Activated CD8-positive, alpha-beta memory T cell treated with anti-CD3 and anti-CD28 coated beads, Interleukin-2, amount 50 U/mL, for 1 hour (primary cell): Measurements from ENCODE around the gene PES1.
"Not testable (repeated sequence)": the region's sequence is repeated elsewhere in the genome, so short reads cannot be mapped to it uniquely, and the experiment has no call there.

Experiments used
- DNase-seq: peaks from one replicate; pipeline ENCODE4 v3.0.0-alpha.2; 2020; ENCODE audit errors: extremely low read depth

Gene PES1

DNA sequence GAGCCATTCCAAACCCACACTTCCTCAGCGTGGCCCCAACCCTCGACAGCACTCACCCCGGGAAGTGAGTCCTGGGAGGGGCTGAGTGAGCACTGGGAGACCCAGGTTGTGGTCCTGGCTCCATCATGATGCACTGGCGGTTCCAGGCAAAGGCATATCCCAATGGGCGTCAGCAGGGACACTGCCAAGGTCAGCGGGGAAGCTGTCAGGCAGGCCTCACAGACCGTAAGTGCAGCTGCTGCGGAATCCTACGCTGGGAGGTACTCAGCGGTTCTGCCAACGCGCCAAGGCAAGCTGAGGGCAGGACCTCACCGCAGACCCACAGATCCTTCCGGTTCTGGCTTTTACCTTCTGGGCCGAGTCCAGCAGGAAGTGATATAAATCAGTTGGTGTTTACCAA, 15.9 kb downstream of the PES1 start:
- DNase-seq: no peak

DNA sequence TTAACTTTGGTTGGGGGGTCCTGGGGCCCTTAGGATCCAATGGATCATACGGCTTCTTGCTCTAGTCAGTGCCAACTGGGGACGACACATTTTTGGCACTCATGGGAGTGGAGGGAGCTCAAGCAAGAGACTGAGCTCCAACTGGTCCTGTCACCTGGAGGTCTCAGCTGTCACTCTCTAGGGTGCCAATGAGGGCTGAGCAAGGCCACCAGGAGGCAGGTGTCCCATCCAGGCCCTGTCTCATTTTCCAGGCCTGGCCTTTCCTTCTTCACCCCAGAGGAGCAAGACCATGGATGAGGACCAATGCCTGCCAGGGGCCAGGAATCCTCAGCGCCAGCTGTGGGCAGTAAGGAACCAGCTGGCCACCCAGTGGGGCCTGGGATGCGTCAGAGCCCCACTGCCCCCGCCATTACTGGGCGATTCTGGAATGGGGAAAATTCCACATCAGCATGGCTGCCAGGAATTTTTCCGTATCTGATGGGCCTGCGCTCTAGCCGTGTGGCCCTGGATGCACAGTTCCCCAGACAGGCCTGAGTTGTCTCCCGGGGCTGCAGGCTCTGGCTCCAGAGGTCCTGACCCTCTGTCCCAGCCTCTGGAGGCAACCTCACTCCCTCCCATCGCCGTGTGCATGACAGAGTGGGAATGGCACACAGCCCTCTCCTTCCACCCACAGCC, 16.6 kb downstream of the PES1 start:
- no peak for DNase-seq

DNA sequence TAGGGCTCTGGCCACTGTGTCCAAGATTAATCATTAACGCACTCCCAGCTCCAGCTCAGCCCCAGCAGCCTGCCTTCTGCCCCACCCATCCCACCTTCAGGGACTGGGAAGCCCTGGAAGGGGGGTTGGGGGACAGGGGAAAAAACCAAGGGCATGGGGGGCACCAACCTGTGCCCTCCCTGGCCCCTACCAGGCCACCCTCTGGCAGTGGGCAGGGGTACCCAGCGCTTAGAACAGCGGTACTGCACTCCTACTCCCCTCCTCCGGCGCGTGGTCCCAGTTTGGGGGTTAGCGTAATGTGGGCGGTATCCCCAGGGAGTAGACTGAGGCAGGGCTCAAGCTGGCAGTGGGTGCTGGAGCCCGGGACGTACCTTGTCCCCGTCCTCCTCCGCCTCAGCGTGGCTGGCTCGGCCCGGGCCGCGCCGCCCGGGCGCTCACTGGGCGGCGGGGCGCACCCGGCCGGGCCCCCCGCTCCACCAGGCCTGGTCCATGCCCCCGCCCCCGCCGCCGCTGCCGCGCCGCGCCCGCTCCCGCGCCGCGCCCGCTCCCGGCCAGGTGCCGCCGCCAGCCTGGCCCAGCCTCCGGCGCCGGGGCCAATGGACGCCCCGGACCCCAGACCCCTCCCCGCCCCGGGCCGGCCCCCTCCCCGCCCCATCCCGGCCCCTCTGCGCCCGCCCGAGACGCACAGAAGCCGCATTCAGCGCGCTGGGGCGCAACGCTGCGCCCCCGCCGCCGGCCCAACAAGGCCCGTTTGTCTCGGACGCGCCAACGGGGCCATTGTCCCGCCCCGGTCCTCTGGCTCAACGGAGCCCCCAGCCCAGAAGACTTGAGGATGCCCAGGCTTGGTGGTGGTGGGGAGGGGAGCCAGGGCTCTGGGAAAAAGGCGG, 17.4 kb downstream of the PES1 start, which contains the start of gene GAL3ST1:
GAL3ST1 (minus strand) TSS at position 571 of the 887 bp plus-strand sequence. CDS start 17,273 bp downstream, outside the sequence.
- no peak for DNase-seq

DNA sequence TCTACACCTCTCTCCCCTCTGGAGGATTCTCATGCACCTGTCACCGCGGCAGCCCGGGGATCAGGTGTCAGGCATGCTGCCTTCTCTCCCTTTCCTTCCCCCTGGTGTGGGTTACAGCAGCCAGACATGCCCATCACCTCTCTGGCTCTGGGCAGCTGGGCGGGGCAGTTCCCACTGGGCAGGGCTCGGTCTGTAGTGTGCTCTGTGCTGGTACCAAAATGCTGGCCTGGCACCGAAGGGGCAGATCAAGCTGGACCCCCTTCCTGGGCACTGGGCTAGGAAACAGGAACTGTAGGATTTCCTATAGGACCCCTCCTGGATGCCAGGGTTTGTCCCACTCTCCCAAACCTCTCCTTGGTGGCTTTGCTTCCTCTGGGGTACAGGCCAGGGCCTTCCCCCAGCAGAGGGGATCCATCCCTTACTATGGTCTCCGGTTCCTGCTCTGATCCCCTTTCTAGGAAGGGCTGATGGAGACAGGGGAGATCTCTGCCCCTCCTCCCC, 18.1 kb downstream of the PES1 start:
- no peak for DNase-seq

DNA sequence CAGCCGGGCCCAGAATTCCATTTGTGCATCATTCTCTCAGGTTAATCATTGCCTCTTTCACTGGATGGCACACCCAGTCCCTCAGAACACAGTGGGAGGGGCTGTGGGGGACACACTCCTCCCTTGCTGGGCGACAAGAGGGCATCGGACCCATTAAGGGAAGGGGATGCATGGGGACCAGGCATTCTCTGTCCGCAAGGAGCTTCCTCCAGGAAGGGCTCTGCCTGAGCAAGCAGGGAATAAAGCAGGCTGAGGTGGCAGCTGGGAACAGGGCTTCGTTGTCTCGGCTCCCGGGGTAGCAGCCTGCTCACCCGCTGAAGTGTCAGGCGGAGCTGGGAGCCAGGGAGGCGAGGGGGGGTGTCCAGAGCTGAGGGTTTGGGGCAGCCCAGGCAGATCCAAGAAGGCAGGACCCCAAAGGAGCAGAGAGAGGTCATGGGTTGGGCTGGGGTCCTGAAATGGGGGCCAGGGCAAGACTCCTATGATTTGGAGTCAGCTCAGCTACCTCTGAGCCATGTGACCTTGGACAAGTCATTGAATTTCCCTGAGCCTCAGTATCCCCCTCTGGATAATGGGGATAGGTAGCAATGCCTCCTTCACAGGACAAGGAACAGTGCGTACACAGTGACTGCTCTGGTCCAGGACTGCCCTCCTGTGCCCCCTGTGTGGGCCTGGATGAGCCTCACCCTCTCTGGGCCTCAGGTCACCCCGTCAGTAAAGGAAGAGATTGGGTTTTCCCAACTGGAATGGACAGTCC, 18.7 kb downstream of the PES1 start:
- no peak for DNase-seq

DNA sequence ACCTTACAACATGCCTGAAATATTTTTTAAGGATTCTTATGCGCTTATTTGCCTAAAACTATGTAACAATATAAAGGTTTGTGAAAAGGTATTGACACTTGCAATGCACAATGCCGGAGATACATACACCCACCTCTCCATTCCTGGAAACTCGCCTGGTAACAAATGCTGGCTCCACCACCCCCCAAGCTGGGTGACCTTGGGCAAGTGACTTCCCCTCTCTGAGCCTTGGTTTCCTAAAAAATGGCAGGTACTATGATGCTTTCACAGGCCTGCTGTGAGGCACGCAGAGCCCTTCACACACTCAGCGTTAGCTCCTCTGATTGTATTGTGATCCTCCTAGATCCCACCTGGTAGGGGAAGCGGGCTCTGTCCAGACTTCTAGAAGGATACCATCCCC, 19.5 kb downstream of the PES1 start:
- DNase-seq: no peak

DNA sequence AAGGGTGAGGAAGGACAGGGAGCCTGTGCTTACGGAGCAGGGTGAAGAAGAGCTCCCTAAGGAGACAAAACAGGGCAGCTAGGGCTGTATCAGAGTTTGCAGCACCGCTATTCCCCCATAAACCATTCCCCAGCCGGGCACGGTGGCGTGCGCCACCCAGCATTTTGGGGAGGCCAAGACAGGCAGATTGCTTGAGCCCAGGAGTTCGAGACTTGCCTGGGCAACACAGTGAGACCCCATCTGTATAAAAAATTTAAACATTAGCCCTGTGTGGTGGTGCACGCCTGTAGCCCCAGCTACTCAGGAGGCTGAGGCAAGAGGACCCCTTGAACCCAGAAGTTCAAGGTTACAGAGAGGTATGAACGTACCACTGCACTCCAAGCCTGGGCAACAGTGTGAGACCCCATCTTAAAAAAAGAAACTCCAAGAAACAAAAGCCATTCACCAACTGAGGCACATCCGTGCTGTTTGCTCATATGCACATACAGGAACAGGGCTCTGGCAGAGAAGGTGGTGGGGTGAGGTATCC, 22.0 kb downstream of the PES1 start:
- DNase-seq: no peak

DNA sequence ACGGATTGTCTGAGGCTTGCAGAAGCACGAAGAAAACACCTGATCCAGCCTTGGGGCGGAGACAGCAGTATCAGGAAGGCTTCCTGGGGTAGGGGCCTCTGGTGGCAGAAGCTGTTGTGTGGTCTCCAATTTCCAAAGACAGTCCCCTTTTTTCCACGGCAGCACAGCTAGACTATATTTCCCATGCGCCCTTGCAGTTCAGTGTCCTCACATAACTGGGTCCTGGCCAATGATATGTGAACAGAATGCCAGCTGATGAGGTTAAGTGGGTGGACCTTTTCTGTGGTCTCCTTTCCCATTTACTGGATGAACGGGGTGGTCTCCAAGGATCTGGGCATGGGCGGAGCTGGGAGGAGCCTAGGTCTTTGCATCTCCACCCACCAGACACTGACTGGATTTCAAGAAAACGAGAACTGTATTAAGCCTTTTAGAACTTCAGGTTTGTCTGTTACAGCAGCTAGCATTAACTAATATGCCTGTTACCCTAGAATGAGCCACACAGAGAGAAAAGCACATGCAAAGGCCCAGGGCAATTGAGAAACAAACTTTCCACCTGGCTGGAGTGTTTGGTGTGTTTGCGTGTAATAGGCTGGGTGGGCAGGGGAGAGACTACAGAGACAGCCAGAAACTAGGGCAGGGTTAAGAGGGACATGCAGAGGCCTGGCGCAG, 23.4 kb downstream of the PES1 start:
- no peak for DNase-seq

DNA sequence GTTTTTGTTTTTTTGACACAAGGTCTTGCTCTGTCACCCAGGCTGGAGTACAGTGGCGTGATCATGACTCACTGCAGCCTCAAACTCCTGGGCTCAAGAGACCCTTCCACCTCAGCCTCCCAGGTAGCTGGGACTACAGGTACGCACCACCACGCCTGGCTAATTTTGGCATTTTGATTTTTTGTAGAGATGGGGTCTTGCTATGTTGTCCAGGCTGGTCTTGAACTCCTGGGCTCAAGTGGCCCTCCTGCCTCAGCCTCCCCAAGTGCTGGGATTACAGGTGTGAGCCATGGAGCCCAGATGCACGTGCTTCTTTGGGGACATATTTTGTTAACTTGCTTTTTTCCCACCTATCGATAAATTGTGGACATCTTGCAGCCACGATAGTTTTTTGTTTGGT, 24.4 kb downstream of the PES1 start:
- not testable (repeated sequence) for DNase-seq

DNA sequence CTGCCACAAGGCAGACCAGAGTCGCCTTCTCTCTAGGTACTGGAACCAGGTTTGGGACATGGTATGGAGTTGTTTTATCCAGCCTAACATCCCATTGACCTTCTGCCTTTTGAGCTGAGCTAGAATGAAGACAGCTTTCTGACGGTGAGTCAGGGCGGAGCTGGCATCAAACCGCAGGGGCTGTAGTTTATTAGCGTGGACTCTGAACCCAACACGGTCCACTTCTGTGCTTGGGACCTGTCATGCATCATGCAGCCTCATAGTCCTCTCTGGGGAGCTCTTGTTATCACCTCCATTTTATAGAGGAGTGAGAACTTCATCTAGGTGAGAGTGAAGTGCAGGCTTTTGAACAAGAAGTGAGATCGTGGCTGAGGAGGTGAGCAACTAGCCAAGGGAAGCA, 25.6 kb downstream of the PES1 start:
- DNase-seq: no peak

DNA sequence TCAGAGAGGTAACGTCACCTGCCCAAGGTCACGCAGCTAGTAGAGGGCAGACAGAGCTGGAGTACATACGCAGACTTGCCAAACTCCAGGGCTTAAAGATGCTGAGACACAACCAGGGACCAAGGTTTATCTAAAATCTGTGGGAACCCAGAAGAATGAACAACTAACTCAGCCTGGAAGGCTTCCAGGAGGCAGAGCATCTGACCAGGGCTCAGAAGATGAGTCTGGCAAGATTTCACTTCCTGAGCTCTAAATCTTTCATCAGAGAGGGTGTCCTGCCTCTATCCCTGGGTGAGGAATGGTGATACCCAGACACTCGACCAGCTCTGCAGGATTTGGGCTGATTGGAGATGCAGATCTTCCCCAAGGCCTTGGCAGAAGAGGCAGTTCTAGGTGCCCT, 26.4 kb downstream of the PES1 start:
- DNase-seq: no peak

DNA sequence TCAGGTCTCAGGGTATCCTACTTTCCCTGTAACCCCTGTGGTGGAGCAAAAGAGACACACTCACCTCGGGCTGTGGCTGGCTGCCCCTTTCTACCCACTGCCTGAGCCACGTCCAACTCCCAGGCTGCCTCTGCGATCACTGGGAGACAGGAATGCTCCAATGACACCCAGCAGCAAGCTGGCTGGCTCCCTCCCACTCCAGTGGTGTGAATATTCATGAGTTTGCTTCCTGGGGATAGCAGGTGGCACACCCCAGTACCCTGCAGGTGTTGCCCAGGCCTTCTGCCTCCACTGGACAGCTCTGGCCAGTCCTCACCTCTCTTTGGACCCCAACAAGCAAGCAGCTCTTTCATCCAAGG, 27.0 kb downstream of the PES1 start:
- DNase-seq: no peak

DNA sequence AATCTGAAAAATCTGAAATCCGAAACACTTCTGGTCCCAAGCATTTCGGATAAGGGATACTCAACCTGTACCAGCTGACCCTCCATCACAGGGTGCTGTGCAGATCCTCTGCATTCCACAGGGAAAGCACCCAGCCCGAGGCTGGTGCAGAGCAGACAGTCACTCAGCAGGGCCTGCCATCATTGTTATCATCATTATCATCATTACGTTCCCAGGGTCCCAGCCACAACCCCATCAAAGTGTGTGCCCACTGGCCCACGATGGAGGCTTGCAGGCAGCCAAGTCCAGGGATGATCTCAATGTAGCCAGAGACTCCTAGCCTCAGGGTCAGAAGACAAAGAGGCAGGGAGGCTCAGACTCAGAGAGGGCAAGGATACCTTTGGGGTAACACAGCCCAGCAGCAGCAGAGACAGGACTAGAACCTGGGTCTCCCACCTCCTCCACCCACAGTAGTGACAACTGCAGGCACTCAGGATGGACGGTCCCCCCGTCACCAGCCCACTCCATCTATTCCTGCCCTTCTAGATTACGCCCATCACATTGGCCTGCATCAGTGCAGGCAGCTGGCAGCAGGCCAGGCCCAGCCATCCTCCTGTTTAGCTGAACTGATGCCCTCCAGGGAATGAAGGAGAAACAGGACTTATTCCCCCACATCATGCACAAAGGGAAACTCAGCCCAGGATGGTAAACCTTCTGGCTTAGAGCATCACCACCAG, 27.5 kb downstream of the PES1 start:
- no peak for DNase-seq

DNA sequence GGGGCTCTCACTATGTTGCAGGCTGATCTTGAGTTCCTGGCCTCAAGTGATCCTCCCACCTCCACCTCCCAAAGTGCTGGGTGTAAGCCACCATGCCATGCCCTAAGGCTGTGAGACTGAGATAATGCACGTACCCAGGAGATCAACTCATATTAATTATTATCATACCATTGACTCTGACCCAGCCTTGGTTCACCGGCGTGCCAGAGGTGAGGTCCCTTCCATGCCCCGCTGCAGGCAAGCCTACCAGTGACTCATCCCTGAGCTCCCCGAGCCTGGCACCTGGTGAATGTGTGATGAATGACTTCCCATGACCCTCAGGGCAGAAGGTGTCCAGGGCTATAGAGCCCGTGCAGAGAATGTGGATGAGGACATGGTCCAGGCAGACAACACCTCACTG, 29.3 kb downstream of the PES1 start:
- DNase-seq: no peak

DNA sequence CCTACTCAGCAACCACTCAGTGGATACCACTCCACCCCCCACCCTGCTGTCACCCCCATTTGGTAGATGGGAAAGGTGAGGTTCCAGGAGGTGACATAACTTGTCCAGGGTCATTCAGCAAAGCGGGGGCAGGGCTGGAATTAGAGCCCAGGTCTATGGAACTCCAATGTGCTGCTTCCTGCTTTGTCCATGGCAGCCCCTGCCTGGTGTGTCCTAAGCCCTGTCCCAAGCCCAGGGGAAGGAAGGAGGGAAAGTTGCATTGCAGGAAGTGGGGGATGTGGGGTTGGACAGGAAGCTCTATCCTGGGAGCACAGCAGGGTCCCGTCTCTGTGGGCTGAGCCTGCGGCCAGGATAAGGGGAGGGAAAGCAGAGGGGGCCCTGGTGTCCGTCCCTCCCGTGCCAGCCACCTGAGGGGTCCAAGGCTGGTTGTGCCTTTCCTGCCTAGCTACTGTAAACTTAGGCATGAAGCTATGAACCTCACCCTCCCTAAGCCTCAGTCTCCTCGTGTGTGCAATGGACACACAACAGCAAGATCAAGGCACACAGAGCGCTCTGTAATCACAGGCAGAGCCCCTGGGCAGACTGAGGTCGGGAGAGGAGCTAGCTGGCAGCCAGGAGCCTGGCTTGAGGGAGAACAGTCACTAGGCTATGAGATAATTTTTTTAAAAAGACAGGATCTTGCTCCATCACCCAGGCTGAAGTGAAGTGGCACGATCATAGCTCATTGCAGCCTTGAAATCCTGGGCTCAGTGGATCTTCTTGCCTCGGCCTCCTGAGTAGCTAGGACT, 30.1 kb downstream of the PES1 start:
- DNase-seq: no peak

DNA sequence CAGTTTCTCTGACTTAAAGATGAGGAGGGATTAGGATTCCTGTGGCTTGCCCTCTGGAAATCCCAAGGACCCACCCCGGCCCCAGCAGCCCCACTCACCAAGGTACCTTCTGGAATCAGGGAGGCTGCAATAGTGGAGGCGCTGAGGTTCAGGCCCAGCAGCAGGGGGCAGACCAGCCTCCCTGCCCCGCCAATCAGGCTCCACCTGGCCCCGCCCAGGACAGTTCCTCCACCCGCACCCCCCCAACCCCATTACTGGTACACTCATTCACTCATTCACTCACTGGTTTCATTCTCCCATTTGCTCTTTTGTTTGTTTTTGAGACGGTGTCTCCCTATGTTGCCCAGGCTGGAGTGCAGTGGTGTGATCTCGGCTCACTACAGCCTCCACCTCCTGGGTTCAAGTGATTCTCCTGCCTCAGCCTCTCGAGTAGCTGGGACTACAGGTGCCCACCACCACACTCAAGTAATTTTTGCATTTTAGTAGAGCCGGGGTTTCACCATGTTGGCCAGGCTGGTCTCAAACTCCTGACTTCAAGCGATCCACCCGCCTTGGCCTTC, 31.0 kb downstream of the PES1 start:
- DNase-seq: not testable (repeated sequence)

DNA sequence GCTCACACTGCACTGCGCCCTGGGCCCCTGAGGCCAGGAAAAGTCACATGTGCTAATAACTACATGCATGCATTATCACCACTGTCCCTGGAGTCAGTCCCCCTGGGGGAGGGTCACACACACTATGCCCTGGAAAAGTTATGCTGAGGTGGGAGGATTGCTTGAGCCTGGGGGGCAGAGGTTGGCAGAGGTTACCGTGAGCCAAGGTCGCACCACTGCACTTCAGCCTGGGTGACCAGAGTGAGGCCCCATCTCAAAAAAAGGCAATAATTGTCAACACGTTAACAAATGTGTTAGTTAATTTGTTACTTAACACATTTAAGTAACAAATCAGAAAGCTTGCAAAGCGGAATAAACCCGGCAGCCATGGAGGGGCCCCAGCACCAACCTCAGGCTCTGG, 31.8 kb downstream of the PES1 start:
- DNase-seq: no peak

DNA sequence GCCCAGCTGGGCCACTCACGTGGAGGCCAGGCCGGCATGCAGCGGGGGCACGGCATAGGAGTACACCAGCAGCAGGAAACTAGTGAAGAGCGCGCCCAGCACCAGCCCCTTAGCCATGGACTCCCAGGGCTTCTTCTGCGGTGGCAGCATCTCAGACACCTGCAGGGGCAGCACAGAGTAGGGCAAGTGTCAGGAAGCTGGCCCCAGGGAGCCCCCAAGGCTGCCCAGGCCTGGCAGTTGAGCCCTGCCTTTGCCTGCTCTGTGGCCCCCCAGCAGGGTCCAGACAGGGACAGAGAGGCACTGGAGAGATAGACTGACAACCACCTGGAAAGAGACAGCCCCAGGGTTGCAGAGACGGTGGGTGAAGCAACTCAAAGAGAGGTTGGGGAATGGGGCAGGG, 34.5 kb downstream of the PES1 start:
- no peak for DNase-seq

DNA sequence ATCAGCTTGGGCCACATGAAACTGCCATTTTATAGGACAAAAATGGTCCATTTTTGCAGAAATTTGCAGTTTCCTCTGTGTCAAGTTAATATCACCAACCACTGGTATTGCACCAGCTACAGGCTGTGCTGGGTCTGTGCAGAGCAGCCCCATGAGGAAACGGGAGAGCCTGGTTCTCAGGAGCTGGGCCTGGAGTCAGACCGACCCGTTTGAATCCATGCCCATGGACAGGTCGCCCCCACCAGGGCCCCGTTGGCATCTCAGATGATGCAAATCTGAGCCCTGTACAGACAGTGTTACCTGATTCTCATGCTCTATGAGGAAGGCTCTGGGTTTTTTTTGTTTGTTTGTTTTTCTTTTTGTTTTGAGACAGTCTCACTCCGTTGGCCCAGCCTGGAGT, 35.3 kb downstream of the PES1 start:
- DNase-seq: no peak
